GM11168 (cell line): ENCODE measurements around the gene PTRH2.
"Not testable (repeated sequence)": the region's sequence is repeated elsewhere in the genome, so short reads cannot be mapped to it uniquely, and the experiment has no call there.

Experiments
- in situ Hi-C: fragments of 300-500 bp; cut with MboI; formaldehyde crosslinking; loops from one replicate; pipeline ENCODE4 v1.12.0; 2022; ENCODE audit warnings: low sequenced_read_pairs; ENCODE audit not compliant: unreplicated experiment

PTRH2 gene

DNA sequence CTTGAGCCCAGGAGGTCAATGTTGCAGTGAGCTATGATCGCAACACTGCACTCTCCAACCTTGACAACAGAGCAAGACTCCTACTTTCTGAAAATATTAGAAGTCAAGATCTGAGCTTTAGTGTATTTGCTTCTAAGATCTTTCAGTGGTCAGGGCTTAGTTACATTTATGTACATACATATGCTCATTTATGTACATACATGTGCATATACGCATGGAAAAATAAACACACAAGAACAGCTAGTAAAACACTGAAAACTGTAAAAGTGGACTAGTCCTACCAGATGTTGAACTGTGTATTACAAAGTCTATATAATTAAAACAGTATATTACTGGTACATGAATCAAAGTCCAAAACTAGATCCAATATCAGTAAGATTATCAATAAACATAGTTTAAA is 28.3 kb downstream of the PTRH2 start:
- in situ Hi-C loops = no loop called here

DNA sequence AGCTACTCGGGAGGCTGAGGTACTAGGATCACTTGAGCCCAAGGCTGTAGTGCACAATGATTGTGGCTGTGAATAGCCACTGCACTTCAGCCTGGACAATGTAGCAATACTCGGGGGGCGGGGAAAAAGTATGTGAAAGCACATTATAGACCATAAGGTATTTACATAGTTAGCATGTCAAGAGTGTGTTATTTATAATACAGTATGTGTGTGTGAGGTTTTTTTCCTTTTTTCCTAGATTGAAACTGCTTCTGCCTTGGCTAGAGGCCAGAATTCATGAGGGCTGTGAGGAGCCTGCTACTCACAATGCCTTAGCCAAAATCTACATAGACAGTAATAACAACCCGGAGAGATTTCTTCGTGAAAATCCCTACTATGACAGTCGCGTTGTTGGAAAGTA is 30.5 kb downstream of the PTRH2 start:
- in situ Hi-C loops = no loop called here

DNA sequence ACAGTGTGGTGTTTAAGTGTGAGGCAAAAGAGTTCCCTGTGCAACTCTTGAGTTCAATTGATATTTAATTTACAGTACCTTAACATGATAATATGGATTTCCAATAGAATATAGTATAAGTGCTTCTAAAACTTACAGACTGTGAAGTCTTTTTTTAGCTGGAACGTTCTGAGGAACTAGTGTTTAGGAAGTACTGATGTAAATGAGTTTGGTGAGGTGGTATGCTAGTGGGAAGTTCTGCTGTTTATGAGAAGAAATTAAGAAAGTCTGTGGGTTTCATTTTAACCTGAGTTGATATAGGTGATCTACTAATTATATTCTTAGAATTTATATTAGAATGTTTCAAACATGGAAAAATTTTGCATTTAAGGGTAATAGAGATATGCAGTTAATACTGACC is 32.0 kb downstream of the PTRH2 start:
- in situ Hi-C loops = no loop called here

DNA sequence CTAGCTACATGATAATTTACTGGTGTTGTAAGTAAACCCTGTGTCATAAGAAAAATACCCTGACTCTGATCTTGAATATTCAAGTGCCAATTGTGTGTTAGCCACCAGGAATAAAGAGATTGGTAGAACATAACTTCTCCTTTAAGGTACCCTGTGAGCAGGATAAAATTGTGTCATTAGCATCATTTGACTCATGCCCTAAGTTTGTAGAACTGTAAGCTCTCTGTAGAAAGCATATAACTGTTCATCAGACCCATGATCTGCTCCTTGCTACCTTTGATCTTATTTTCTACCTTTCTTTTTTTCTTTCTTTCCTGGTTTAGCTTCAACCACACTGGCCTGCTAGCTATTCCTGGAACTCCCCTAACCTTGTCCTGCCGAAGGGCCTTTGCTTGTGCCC is 35.8 kb downstream of the PTRH2 start:
- in situ Hi-C loops = no loop called here

DNA sequence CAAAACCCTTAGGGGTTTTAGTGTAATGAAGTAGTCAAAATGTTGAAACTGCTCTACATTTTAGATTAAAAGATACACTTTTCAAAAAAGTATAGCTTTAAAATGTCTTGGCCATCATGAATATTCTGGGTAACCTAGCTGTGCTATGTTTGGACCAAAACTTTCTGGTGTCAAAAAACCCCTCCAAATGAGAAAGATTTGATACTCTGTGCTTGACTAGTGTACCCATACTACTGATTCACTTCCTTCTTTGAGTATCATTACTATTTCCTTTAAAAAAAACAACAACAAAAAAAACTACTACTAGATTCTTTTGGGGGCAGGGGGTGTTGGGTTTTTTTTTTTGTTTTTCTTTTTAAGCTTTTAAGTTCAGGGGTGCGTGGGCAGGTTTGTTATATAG is 37.3 kb downstream of the PTRH2 start:
- in situ Hi-C loops = no loop called here

DNA sequence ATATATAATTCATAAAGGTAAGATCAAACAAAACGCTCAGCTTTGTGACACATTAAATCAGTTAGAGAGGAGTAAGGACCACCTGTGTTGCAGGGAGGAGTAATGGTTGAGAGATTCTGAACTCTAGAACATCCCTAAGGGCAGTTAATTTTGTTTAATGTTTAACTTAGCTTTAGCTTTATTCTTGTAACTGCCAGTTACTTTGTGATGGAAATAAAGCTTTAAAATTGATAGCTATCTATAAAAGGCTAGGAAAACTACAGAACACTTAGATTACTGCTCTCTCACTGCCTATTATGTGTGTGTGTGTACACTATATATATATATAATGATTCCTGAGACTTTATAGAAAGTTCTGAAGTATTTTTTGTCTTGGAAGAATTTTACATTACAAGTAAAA is 37.8 kb downstream of the PTRH2 start:
- in situ Hi-C loops = no loop called here

DNA sequence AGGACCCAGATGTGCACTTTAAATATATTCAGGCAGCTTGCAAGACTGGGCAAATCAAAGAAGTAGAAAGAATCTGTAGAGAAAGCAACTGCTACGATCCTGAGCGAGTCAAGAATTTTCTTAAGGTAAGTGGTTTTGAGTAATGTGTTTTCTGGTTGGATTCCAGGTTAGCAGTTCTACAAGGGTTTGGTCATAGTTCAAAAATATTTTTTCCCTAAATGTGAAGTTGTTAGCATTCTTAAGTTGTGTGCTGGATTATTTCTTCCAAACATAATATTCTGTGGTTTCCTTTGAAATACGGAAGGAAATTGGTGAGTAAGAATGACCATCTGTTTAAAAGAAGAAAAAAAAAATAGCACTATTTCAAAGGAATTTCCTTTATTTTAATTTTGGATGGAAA is 38.4 kb downstream of the PTRH2 start:
- in situ Hi-C loops = no loop called here

DNA sequence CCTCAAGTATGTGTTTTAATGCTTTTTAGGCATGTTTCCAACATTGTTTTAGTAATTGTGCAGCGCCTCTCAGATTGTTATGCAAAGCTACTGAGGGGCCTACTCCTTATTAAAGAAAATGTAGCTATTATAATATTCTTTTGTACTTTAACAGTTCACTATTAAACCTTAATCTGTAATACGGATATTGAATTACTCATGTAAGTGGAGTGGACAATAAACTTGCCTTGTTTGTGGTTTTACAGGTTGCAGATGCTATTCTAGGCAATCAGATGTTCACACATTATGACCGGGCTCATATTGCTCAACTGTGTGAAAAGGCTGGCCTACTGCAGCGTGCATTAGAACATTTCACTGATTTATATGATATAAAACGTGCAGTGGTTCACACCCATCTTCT is 41.0 kb downstream of the PTRH2 start:
- in situ Hi-C loops = no loop called here

DNA sequence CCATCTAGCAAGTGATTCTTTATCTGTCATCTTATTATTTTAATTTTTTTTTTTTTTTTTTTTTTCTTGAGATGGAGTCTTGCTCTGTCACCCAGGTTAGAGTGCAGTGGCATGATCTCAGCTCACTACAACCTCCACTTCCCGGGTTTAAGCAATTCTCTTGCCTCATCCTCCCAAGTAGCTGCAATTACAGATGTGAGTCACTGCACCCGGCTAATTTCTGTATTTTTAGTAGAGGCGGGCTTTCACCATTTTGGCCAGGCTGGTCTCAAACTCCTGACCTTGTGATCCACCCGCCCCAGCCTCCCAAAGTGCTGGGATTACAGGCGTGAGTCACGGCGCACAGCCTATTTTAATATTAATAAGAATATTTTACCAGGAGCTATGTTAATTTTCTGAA is 50.6 kb downstream of the PTRH2 start:
- in situ Hi-C loops = not testable (repeated sequence)

DNA sequence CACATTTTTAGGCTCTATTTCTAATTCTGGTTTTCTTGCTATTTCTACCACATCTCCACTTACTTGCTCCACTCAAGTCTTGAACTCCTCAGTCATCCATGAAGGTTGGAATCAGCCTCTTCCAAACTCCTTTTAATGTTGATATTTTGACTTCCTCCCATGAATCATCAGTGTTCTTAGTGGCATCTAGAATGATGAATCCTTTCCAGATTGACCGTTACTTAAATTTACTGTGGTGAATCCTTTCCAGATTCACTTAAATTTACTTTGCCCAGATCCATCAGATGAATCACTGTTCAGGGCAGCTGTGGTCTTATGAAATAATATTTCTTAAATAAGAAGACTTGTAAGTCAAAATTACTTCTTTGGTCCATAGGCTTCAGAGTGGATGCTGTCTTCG is 55.1 kb downstream of the PTRH2 start:
- in situ Hi-C loops = no loop called here

DNA sequence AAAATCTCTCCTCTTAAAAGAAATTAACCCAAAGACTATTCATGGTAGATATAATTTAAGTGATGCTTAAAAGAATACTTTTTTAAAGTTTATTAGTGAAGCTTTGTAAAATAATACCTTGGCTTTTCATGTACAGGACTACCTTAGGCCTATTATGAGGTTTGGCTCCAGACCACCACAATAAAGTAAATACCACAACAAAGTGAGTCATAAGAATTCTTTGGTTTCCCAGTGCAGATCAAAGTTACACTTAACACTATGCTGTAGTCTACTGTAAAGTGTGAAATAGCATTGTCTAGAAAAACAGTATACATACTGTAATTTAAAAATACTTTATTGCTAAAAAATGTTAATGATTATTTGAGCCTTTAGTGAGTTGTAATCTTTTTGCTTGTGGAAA is 55.9 kb downstream of the PTRH2 start:
- in situ Hi-C loops = no loop called here

DNA sequence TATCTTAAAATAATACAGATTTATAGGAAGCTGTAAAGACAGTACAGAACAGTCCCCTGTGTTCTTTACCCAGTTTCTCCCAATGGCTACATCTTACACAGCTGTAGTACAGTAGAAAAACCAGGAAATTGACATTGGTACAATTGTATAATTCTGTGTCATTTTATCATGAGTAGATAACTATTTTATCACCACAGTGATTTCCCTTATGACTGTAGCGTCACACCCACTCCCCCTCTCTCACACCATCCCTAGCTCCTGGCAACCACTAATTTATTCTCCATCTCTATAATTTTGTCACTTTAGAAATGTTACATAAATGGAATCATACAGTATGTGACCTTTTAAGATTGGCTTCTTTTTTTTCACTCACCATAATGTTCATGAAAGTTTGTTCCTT is 56.6 kb downstream of the PTRH2 start:
- in situ Hi-C loops = no loop called here

DNA sequence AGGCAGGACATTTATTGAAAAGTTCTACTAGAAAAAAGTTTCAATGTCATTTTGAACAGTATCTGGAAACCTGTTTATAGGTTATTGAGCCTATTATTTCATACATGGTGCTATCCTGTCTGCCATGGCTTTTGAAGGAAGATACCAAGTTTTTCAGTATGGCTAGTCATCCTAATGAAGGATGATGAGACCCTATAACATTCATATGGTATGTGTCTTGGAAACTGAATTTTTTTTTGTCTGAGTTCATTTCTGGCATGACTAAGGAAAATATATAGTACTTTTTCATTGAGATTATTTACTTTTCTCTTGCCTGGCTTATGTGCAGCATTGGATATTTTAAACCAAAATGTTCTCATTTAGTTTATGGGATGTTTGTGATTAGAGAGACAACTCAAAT is 57.3 kb downstream of the PTRH2 start:
- in situ Hi-C loops = no loop called here
